GM03348 (cell line): ENCODE results near the gene TAC4.

Experiments
- DNase-seq: peaks from one replicate; pipeline ENCODE4 v3.0.0; 2012; ENCODE audit warnings: low spot score

Gene TAC4

GRCh38 chr17:49872754-49873377, 25.0 kb upstream of the TAC4 start:
- no peak for DNase-seq

GRCh38 chr17:49871211-49871610, 23.3 kb upstream of the TAC4 start:
- DNase-seq, result no peak

- no peak for DNase-seq
Measured at GRCh38 chr17:49870298-49870697, 22.4 kb upstream of the TAC4 start.

GRCh38 chr17:49869038-49869374, 21.1 kb upstream of the TAC4 start:
- DNase-seq, result no peak

- no peak for DNase-seq
Measured at GRCh38 chr17:49866882-49867413, 19.1 kb upstream of the TAC4 start.

GRCh38 chr17:49866019-49866380, 18.1 kb upstream of the TAC4 start:
- DNase-seq, result no peak

GRCh38 chr17:49862781-49863331, 15.0 kb upstream of the TAC4 start:
- no peak for DNase-seq

GRCh38 chr17:49861150-49861884, 13.4 kb upstream of the TAC4 start:
- peak; percentile 89 for DNase-seq

GRCh38 chr17:49859991-49860953, 12.4 kb upstream of the TAC4 start:
- no peak for DNase-seq

- no peak for DNase-seq
Measured at GRCh38 chr17:49858796-49859195, 10.9 kb upstream of the TAC4 start.

- DNase-seq, result no peak
Measured at GRCh38 chr17:49854126-49854525, 6.3 kb upstream of the TAC4 start.

GRCh38 chr17:49853470-49854015, 5.7 kb upstream of the TAC4 start:
- DNase-seq, result no peak

- DNase-seq, result peak; percentile 89
Measured at GRCh38 chr17:49851387-49852291, 3.8 kb upstream of the TAC4 start.

- DNase-seq, result peak; percentile 75
Measured at GRCh38 chr17:49850772-49851386, 3.0 kb upstream of the TAC4 start.

- no peak for DNase-seq
Measured at GRCh38 chr17:49850218-49850610, 2.3 kb upstream of the TAC4 start.

GRCh38 chr17:49848739-49849138, 870 bp upstream of the TAC4 start:
- DNase-seq, result no peak

- no peak for DNase-seq
Measured at GRCh38 chr17:49846938-49847712, 744 bp downstream of the TAC4 start.

- DNase-seq, result no peak
Measured at GRCh38 chr17:49845321-49845720, 2.5 kb downstream of the TAC4 start.

- no peak for DNase-seq
Measured at GRCh38 chr17:49843774-49844350, 4.0 kb downstream of the TAC4 start.
